EL (cell line): ENCODE data around the gene DCAF12.
A peak's percentile ranks its signal among the peaks of the same experiment; 100 is the strongest.
"Not testable (repeated sequence)": the region's sequence is repeated elsewhere in the genome, so short reads cannot be mapped to it uniquely, and the experiment has no call there.

Experiments
- DNase-seq: peaks from one replicate; pipeline ENCODE4 v3.0.0-alpha.2; 2016

Gene DCAF12

DNA sequence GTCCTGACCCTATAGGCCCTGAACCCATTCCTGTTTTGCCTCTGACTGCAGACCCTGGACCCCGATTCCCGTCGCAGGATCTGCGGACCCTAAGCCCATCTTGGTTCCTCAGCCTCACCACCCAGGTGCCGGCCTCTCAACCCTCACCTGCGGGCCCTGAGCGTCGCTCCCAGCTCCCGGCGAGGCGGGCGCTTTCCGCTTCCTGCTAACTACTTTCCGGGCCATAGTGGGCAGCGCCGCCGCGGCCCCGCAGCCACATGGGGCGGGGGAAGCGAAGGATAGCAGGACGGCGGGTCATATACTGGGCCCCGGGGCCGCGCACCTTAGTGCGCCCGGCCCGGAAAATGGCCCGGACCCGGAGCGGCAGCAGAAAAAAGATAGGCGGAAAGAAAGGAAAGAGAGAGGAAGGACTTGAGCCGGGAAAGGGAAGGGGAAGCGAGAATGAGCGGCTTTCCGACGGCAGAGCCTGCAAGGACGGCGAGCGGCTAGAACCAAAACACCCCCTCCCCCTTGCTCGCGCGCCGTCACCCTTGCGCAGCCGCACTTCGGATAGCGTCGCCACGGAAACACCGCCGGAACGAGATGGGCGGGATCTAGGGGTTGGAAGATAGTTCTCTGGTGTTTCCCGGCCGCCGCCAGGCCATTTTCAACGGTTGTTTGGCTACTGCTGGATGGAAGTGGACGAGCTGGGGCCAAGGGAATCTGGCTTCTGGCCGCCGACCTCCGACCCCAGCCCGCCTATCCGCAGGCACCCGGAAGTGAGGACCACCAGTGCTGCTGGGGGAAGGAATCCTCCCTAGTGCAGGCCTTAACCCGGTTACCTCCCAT lies at the start of gene DCAF12:
TSS of gene DCAF12 (minus strand) at position 492 of the 828 bp plus-strand sequence. CDS start at position 225, 267 bp downstream.
- peak; percentile 93 for DNase-seq

GRCh38 chr9:34176089-34176488 lies 49.6 kb upstream of the DCAF12 start:
- no peak for DNase-seq

GRCh38 chr9:34171753-34172535 lies 45.4 kb upstream of the DCAF12 start:
- DNase-seq, result no peak

- DNase-seq, result no peak
Observed at GRCh38 chr9:34170237-34170991, 43.9 kb upstream of the DCAF12 start.

- no peak for DNase-seq
Observed at GRCh38 chr9:34169125-34169524, 42.6 kb upstream of the DCAF12 start.

DNA sequence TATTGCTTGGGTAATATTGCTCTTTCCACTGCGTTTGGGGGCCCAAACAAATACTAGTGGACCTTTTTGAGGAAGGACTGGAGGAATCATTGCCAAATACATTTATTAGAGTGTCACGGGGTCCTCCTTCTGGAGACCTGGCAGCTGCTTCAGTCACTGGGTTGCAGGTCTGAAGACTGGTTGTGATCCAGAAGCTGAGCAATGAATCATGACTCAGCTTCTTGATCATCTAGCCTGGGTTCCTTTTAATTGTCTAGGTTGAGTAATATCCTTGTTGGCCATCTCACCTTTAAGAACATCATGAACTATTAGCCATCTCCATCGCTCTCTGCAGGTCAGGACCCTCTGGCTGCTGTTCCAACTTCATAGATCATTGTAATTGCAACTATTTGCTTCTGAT lies 36.9 kb upstream of the DCAF12 start:
- peak; percentile 24 for DNase-seq

GRCh38 chr9:34158362-34158869 lies 31.9 kb upstream of the DCAF12 start:
- peak; percentile 55 for DNase-seq

- DNase-seq, result no peak
Observed at GRCh38 chr9:34157898-34158297, 31.4 kb upstream of the DCAF12 start.

- no peak for DNase-seq
Observed at GRCh38 chr9:34157318-34157717, 30.8 kb upstream of the DCAF12 start.

GRCh38 chr9:34154057-34154456 lies 27.6 kb upstream of the DCAF12 start:
- DNase-seq, result no peak

DNA sequence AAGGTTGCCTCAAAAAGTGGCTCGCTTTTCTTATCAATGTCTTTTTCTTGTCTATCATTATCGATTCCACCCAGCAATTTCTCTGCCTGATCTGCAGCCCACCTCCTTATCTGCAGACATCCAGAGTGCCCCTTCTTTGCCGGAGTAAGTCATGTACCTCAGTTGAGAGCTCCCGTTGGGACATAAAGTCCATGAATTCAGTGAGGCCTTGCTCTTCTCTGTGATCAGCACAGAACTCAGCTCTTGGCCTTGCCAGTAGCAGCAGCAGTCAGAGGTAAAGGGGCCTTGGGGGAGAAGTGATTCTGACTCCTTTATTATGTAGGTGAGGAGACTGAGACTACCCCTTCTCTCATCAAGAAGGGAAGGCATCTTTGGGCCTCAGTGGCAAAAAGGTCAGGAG lies 24.9 kb upstream of the DCAF12 start:
- DNase-seq, result no peak

DNA sequence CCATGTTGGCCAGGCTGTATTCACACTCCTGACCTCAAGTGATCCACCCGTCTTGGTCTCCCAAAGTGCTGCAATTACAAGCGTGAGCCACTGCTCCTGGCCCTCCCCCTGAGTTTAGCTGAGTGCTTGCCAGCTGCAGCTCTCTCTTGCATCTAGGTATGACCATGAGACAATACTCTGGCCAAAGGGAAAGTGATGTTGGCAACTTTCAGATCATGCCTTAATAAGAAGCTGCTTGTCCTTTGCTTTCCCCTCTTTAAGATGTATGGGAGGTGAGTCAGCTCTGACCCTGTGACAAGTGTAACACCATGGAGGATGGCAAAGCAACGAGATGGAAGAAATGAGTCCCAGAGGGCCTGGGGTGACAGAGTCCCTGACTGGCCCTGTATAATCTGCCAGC lies 18.7 kb upstream of the DCAF12 start:
- peak; percentile 46 for DNase-seq

GRCh38 chr9:34143116-34143515 lies 16.6 kb upstream of the DCAF12 start:
- no peak for DNase-seq

DNA sequence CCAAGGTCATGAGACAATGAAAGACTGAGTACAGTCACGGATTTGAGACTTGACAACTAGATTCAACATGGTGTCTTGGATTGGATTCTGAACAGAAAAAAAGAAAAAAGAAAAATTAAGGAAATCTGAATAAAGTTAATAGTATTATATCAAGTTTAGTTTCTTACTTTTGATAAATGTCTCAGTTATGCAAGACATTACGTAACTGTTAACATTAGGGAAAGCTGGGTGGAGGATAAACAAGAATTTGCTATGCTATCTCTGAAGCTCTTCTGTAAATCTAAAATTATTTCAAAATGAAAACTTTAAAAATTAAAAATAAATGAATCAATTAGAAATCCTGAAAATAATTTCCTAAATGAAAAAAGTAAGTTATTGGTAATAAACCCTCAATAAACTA lies 14.4 kb upstream of the DCAF12 start:
- no peak for DNase-seq

DNA sequence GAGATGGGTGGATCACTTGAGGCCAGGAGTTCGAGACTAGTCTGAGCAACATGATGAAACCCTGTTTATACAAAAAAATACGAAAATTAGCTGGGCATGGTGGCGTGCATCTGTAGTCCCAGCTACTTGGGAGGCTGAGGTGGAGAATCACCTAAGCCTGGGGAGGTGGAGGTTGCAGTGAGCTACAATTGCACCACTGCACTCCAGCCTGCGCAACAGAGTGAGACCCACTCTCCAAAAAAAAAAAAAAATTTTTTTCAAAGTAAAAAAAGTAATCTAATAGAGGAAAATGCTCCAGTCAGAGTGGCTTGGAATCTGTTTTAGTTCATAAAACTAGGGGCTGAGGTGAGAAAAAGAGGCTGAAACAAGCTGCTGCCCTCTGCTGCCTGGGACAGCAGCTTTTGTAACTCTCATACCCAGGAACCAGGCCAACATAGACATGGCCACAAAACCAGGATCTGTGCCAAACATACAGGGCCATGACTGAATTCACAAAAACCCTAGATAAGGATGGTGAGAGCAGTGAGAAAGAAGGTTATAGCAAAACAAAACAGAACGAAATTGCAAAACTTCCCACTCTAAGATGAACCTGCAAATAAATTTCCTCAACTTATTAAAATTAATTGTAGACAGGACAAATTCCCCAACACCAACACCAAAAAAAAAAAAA lies 13.1 kb upstream of the DCAF12 start:
- peak; percentile 82 for DNase-seq

DNA sequence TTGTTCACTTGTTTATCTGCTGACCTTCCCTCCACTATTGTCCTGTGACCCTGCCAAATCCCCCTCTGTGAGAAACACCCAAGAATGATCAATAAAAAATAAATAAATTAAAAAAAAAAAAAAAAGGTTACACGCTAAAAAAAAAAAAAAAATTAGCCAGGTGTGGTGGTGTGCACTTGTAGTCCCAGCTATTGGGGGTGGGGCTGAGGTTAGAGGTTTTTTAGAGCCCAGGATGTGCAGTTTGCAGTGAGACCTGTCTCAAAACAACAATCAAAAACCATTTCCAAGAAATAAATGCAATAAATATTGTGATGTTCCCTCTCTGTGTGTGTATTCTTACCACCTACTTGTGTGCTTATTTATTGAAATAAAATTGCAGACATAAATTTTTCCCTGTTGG lies 12.1 kb upstream of the DCAF12 start:
- DNase-seq, result not testable (repeated sequence)

- no peak for DNase-seq
Observed at GRCh38 chr9:34134521-34134920, 8.0 kb upstream of the DCAF12 start.

DNA sequence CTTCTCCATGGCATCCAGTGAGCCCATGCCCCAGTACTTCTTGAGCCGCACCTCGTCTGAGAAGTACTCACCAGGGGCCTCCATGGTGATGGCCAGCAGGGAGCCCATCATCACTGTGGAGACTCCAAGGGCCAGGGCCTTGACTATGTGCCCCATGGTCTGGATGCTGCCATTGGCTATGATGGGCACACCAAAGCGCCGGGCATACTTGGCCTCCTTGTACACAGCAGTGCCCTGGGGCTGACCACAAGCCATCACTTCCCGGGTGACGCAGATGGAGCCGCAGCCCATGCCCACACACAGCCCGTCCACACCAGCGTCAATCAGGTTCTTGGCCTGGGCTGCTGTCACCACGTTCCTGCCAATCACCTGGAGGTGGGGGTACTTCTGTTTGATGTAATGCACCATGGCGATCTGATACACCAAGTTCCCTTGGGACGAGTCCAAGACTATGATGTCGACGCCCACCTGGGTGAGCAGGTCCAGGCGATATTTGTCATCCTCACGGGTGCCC lies 7.0 kb upstream of the DCAF12 start:
- no peak for DNase-seq

DNA sequence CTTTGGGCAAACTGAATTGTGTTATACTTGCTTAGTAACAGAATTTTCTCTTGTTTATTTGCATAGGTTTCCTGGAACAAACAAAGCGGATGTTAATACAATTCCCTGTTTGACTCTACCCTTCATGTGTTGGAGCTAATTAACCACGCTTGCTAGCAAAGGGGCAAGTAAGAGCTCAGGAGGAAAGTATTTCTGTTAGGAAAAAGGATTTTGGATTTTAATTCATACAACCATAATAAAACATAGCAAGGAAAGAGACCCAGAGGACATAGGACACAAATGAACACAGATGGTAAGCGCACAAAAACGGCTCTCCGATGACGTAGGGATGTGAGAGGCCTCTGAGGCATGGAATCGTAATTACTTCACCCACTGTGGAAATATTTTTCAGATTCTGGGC lies 5.1 kb upstream of the DCAF12 start:
- DNase-seq, result no peak

DNA sequence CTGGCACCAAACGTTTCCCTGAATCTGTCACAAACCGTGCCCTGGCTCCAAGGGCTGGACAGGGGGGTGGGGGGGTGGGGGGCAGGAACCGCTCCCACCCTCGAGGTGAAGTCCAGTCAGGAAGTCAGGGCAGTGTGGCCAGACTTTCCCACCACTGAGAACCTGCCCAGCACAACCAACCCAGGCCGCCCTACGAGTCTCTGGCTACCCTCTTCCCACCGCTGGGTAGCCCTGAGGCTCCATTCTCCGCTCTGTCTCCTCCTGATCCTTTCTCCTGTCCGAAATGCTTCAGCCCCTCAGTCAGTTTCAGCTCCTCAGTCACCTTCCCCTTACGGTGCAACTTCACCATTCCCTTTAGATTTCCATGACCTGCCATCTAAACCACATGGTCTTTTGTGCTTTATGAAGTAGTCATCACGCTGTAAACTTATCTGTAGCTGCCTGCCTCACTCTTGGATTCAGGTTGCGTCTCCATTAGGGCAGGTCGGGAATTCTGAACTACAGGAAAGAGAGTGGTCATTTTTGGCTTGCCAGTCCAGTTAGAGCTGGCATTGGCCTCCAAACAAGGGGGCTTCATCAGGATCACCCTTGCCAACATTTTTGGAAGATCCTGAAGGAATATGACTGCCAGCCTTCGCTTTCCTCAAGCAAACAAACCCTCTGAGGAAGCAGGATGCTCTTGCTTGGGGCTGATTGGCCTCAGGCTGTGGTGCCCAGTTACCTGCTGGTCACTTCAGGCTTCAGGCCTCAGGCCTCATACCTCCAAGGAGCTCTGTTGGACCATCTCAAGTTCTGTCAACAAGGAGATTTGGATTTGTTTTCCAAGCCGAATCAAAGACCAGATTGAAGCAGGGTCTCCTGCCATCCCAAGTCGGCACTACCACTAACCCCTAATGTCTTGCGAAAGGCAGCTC lies 794 bp upstream of the DCAF12 start:
- no peak for DNase-seq

DNA sequence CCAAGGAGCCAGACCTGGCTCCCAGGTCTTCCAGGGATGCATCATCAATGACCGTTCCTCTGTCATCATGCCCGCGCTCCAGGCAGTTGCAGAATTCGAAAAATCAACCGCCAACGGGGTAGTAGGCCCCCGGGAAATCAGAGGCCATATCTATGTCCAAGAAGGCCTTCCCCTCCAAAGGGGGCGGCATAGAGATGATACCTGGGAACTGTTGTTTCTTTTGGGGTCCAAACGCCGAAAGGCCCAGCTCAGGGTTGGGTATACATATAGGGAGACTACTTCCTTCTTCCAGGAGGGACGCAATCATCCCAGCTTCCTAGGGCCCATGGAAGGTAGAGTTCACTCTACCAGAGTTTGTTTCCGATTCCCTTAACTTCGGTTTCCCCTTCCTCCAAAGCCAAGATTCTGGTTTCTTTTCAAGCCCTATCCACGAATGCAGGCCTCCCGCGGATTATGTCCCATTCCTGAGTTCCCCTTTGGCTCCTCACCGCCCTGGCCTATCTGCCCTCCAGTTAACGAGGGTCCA lies 754 bp downstream of the DCAF12 start:
- DNase-seq, result peak; percentile 45
